GM04503 (cell line): Measurements from ENCODE around the gene LYZL4.

Experiments
- DNase-seq: peaks from one replicate; pipeline ENCODE4 v3.0.0-alpha.2; 2012; ENCODE audit warnings: low read depth

Gene LYZL4

DNA sequence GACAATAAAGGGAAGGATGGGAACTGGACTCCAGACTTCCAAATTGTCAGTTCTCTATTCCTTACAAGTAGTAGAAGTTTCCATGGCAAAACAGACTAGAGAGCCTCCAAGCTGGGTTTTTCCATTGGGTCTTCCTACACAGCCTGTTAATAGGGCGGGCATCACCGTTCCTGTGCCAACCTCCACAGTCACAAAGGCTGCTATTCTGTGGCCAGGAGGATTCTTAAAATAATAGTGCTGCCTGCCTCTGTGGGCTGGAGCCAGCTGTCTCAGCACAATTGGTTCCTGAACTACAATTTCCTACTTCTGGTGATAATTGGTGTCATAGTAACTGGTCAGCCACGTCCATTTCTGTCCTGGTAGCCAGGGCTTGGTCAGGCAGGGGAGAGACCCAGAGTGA is 38.6 kb downstream of the LYZL4 start:
- DNase-seq: no peak

- DNase-seq: no peak
Observed at GRCh38 chr3:42369832-42370231, 40.6 kb downstream of the LYZL4 start.

DNA sequence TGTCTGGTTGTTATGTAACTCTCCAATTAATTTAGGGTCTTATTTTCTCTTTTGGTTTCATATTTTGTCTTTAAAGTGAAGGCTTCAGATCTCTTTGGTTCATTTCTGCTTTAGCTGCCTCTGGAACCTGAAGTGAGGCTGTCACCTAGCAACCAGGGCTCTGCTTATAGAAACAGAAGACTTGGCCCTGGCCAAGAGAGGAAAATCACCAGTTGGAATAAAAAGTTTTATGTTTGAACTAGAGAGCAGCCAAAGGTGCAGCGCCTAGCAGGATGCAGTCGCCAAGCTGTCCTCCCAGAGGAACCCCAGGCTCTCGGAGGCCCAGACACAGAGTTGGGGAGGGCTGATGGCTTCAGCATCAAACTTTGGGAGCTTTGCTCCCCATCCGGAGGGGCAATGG is 41.1 kb downstream of the LYZL4 start:
- DNase-seq: no peak

- DNase-seq: no peak
Observed at GRCh38 chr3:42368861-42369260, 41.5 kb downstream of the LYZL4 start.

DNA sequence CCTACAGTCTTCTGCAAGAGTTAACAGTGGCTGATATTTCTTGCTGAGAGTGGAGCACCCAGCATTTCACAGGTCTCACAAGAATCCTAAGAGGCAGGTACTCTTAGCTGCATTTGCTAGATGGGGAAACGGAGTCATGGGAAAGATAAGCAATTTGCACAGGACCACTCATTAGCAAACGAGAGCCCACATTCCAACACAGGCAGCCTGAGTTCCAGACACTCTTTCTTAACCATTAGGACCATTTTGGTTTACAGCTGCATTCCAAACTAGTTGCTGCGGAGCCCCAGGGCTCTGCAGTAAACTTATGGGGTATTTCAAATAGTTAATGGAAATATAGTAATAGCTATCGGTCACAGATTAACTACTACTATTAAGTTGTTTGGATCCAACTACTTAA is 42.5 kb downstream of the LYZL4 start:
- DNase-seq: no peak

DNA sequence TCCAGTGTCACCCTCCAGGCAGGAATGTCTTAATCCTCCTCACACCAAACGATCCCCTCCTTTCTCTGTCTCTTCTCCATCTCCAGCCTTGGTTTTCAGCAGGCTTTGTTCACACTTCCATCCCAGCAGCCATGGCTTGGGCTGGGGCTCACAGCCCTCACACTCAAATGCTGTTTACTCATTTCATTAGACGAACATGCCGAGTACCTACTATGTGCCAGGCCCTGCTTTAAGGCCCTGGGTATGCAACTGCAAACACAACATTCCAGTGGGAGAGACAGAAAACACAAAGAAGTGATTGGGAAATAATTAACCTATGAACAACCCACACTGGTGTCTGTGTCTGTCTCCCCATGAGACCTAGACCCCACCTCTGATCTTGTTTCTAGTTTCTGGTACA is 43.9 kb downstream of the LYZL4 start:
- no peak for DNase-seq

- no peak for DNase-seq
Observed at GRCh38 chr3:42357335-42357734, 53.1 kb downstream of the LYZL4 start.

DNA sequence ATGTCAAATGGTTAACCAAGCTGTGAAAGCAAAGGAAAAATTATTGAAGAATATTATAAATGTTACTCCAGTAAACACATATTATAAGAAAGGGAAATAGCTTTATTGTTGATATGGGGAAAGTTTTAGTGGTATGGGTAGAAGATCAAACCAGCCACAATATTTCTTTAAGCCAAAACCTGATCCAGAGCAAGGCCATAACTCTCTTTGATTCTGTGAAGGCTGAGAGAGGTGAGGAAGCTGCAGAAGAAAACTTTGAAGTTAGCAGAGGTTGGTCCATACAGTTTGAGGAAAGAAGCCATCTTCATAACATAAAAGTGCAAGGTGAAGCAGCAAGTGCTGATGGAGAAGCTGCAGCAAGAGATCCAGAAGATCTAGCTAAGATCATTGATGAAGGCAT is 54.8 kb downstream of the LYZL4 start:
- DNase-seq: no peak

DNA sequence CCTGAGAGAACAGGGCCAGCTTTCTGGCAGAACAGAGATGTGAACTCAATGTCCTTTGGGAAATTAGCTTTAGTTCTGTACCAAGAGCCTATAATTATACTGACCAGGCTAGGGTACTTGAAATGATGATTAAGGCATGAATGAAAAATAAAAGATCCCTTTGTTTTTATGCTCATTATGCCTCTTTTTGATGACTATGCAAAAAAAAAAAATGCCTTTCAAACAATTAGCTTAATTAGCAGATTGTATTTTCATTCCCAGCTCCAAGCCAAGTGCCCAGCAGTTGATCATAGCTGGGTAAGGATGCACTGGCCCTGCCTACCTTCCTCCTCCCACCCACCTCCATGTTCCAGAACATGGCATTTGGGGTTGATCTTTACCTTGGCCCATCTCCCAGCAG is 56.8 kb downstream of the LYZL4 start:
- DNase-seq: no peak

DNA sequence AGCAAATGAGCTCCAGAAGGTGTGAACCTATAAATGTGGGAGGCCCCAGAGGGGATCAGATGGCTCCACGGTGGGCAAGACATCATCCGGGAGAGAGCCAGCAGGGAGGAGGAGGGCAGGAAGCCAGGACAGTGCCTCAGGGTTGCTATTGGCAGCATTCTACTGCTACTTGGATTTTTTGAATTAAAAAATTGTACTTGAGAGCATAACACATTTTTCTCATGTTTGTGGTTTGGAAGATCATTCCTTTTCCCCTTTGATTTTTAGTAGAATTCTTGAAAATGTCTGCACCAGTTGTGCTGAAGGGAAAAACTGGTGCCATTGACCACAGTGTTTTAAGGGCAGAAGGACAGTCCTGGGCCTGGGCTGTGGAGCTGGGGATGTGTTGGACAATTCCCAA is 59.2 kb downstream of the LYZL4 start:
- DNase-seq: peak; percentile 35

DNA sequence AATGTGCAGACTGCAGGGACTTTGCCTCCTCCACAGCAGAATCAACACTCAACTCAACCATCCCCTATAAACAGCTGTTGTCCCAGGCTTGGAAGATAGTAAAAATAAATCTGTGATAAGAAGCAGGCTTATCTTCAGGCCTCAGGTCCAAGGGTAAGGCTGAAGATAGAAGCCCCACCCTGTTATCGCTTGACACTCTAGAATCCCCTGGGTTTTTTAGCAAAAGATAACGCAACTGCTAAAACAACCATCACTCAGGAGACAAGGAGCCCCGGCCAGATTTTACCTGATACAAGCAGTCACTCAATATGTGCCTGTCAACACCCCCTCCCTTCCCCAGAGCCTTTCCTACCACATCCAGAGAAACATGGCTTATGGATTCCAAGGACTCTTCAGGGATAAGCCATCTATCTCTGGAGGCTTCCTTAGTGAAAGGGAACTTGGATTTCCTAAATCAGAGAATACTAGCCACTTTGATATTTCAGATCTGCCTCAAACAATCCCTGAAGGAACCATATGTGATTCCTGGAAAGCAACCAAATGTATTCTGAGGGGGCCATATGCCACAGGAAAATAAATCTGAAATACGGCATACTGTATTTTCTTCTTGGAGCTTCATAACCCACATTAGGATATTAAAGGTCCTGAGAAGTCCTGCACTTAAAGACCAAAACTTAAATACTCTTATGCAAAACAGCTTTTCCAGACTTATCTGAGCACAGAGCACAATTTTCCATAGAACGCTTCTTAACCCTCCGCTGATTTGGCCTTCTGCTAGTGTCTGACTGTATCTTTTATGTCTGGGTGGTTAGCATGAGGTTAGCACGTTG is 60.4 kb downstream of the LYZL4 start:
- DNase-seq: no peak

GRCh38 chr3:42347928-42348327 is 62.5 kb downstream of the LYZL4 start:
- DNase-seq: no peak
